Esophagus muscularis mucosa (tissue), 4 donors: Measurements from ENCODE around the gene GARIN5B.

Experiments used
- CTCF ChIP-seq, 3 experiments: fragments of 200-600 bp in 2 of 3; fragments of 450-650 bp in 1 of 3; sonication (generic) in 2 of 3; IDR thresholded peaks; one replicate each; pipeline ENCODE4 v1.5.1; 2017 to 2019; ENCODE audit warnings: antibody characterized with exemption in 3 of 3, mild to moderate bottlenecking in 2 of 3, moderate library complexity in 1 of 3
- EP300 ChIP-seq: sonication (generic); formaldehyde crosslinking; IDR thresholded peaks from one replicate; pipeline ENCODE4 v1.6.1; 2017; ENCODE audit warnings: antibody characterized with exemption
- POLR2A ChIP-seq: fragments of 450-650 bp; IDR thresholded peaks from one replicate; pipeline ENCODE4 v1.6.1; 2017; ENCODE audit warnings: antibody characterized with exemption, moderate library complexity, mild to moderate bottlenecking, low read depth
- POLR2AphosphoS5 ChIP-seq, 2 donors: sonication (generic); formaldehyde crosslinking; IDR thresholded peaks; one replicate each; pipeline ENCODE4 v1.6.1; 2017; ENCODE audit warnings: antibody characterized with exemption in 2 of 2

- no peak for TF ChIP-seq CTCF (IDR thresholded peaks at IDR 0.05)
- no peak for TF ChIP-seq POLR2A
- TF ChIP-seq EP300, result no peak
- no peak for TF ChIP-seq POLR2AphosphoS5 (IDR thresholded peaks at IDR 0.05)
Observed at GRCh38 chr19:55315956-55316525, 47.0 kb downstream of the GARIN5B start.
